Mucosa of descending colon (tissue), 3 donors: Measurements from ENCODE around the gene BBLN. TPM values are rescaled to one million over a fixed set of nuclear protein-coding genes. Genes with fewer than 3 reads are reported as not detected.

Experiments used
- ATAC-seq: fragments of 200-7000 bp; cut with Tn5 transposase; one replicate; pipeline ENCODE4 v1.9.1; 2020; ENCODE audit warnings: mild to moderate bottlenecking, moderate library complexity
- DNase-seq, 3 donors: peaks; one replicate each; pipeline ENCODE4 v3.0.0-alpha.2; 2020
- H3K36me3 ChIP-seq: fragments of 200-600 bp; one replicate; pipeline ENCODE4 v1.8.0; 2021; ENCODE audit warnings: low read depth, mild to moderate bottlenecking
- H3K4me1 ChIP-seq: fragments of 200-600 bp; one replicate; pipeline ENCODE4 v1.8.0; 2021; ENCODE audit warnings: low read depth, mild to moderate bottlenecking
- H3K4me3 ChIP-seq: fragments of 200-600 bp; one replicate; pipeline ENCODE4 v1.8.0; 2021; ENCODE audit warnings: mild to moderate bottlenecking
- H3K9me3 ChIP-seq: fragments of 200-600 bp; one replicate; pipeline ENCODE4 v1.8.0; 2021; ENCODE audit warnings: mild to moderate bottlenecking
- intact Hi-C, 2 donors: fragments of 100-400 bp; cut with DNase I in 1 of 2; cut with micrococcal nuclease in 1 of 2; formaldehyde crosslinking; loops; one replicate each; pipeline versions ENCODE4 v1.11.0 to v1.11.1; 2022; cut with DNase I, micrococcal nuclease
- total RNA-seq, 3 donors: library from RNA; stranded (reverse); fragmentation: NEBNext Ultra II Directional in 2 of 3; extraction: Animal tissue kit (Norgen Biotek cat#: 25700) in 2 of 3; gene quantifications; one replicate each; pipeline versions ENCODE4 v1.2.1 to v1.2.4, GENCODE V29; 2021 to 2023
- TF ChIP-seq, protein P1 (sequence below): fragments of 200-600 bp; IDR thresholded peaks from one replicate; pipeline ENCODE4 v1.8.0; 2022; ENCODE audit warnings: antibody characterized with exemption, mild to moderate bottlenecking
- donor health status: DM: no; HTN: no; CAD: no; lungs with moderate emphysema.
- donor health status: DM: no; HTN: no; CAD: no.
- donor health status: DM: no; HTN: yes; CAD: no.

BBLN gene
- total RNA-seq, 3 donors from 2014 or later = 33.7 to 46.8 (median 37.6) TPM

- H3K4me1 ChIP-seq = no peaks in the 10 kb centered on the region
- no peak for ATAC-seq
- intact Hi-C loops = no loop called here
- DNase-seq = peak in 2 of 3 donors; percentile 14 to 15
- H3K36me3 ChIP-seq = no peaks in the 10 kb centered on the region
- H3K9me3 ChIP-seq = no peaks in the 10 kb centered on the region
- TF ChIP-seq, protein P1, sequence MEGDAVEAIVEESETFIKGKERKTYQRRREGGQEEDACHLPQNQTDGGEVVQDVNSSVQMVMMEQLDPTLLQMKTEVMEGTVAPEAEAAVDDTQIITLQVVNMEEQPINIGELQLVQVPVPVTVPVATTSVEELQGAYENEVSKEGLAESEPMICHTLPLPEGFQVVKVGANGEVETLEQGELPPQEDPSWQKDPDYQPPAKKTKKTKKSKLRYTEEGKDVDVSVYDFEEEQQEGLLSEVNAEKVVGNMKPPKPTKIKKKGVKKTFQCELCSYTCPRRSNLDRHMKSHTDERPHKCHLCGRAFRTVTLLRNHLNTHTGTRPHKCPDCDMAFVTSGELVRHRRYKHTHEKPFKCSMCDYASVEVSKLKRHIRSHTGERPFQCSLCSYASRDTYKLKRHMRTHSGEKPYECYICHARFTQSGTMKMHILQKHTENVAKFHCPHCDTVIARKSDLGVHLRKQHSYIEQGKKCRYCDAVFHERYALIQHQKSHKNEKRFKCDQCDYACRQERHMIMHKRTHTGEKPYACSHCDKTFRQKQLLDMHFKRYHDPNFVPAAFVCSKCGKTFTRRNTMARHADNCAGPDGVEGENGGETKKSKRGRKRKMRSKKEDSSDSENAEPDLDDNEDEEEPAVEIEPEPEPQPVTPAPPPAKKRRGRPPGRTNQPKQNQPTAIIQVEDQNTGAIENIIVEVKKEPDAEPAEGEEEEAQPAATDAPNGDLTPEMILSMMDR = no peak
- no peak overlapping the region for H3K4me3 ChIP-seq
These were observed 4.1 kb upstream of the BBLN start for GRCh38 chr9:128155736-128156500.

GRCh38 chr9:128159522-128159783 lies 612 bp upstream of the BBLN start:
- Histone ChIP-seq H3K36me3 (no peaks in the 10 kb centered on the region), H3K9me3 (no peaks in the 10 kb centered on the region), H3K4me3 (no peak overlapping the region), H3K4me1 (no peaks in the 10 kb centered on the region)
- ATAC-seq (peak; percentile 37), DNase-seq (peak in 2 of 3 donors; percentile 43 to 60)
- TF ChIP-seq, protein P1 = no peak
- intact Hi-C loops = no loop called here

DNA sequence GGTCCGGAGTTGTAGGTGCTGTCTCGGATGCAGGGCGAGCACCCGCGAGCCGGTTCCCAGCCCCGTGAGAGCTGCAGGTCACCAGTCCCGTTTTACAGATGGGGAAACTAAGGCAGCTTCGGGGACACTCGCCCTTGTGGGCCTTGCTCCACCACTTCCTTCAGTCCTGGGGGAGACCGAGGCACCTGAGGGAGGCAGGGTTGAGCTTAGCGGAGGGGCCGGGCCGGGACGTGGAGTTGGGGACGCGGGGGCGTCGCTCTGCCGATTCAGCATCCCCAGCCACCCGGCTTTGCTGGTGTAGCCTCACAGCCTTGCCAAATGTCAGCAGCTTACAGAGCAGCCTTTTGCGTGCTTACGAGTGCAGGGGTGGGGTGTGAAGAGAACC lies 530 bp downstream of the BBLN start:
- ATAC-seq (peak; percentile 1), DNase-seq (peak in 1 of 3 donors; percentile 71)
- intact Hi-C loops = no loop called here
- no peaks in the 10 kb centered on the region for H3K9me3 ChIP-seq
- no peaks in the 10 kb centered on the region for H3K4me1 ChIP-seq
- no peaks in the 10 kb centered on the region for H3K36me3 ChIP-seq
- TF ChIP-seq, protein P1 = no peak
- H3K4me3 ChIP-seq = peak overlapping the region; percentile 36

- no peak overlapping the region for H3K4me3 ChIP-seq
- intact Hi-C loops = no loop called here
These were observed 1.3 kb downstream of the BBLN start for GRCh38 chr9:128161215-128161902.

DNA sequence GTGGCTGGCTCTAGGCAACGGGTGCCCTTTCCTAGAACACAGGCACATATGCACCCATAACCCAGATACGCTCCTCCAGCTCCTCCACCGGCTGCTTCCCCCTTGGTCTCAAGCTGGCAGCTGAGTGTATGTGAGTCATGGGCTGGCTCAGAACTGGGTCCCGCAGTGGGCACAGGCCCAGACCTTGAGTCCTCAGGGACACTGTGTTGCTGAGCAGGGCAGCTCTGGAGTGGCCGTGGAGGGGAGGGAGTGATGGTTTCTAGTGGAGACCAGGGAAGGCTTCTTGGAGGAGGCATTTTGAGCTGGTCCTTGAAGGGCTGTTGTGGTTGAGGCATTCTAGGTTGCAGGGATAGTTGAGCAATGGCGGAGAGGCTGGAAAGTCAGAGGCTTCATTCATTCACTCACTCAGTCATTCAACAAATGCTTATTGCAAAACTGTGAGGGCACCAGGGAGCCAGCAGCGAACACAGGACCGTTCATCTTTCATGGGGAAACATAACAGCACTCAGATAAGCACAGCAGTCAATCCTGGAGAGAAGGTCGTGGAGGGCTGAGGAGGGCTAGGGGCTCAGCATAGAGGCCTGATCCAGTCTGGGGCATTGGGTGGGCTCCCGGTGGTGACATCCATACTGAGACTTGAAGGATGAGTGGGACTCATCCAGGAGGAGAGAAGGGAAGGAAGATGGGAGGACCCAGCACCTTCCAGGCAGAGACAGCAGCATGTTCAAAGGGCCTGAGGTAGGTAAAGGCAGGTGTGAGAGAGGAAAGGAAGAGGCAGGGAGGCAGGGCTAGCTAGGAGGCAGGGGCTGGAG lies 2.4 kb downstream of the BBLN start:
- H3K36me3 ChIP-seq = no peaks in the 10 kb centered on the region
- ATAC-seq (no peak), DNase-seq (no peak)
- no peaks in the 10 kb centered on the region for H3K4me1 ChIP-seq
- intact Hi-C loops = no loop called here
- no peaks in the 10 kb centered on the region for H3K9me3 ChIP-seq
- TF ChIP-seq, protein P1 = no peak
- H3K4me3 ChIP-seq = no peak overlapping the region

More at GRCh38 chr9:128161215-128161902, 1.3 kb downstream of the BBLN start:
- no peaks in the 10 kb centered on the region for H3K36me3 ChIP-seq
- no peaks in the 10 kb centered on the region for H3K4me1 ChIP-seq
- H3K9me3 ChIP-seq = no peaks in the 10 kb centered on the region
- ATAC-seq = no peak
- TF ChIP-seq, protein P1 = no peak
- DNase-seq = no peak
